SU-DHL-6 (cell line): Measurements from ENCODE around the gene NBEA.

Experiments
- CTCF ChIP-seq: fragments of 200-600 bp; sonication (generic); IDR thresholded peaks from one replicate; pipeline ENCODE4 v1.5.1; 2017; ENCODE audit warnings: antibody characterized with exemption, mild to moderate bottlenecking, low read length, moderate library complexity; ENCODE audit not compliant: insufficient read depth, poor library complexity, severe bottlenecking
- EZH2phosphoT487 ChIP-seq: fragments of 200-600 bp; sonication (generic), shearing (Covaris generic); conservative IDR thresholded peaks from 2 replicates; pipeline ENCODE4 v1.6.1; 2018; ENCODE audit warnings: mild to moderate bottlenecking, antibody characterized with exemption, low read length, moderate library complexity, mixed read lengths

GRCh38 chr13:35349673-35350278, 407.7 kb downstream of the NBEA start:
- TF ChIP-seq CTCF (no peak), EZH2phosphoT487 (no peak)
